RWPE2 (cell line): ENCODE data around the gene KNSTRN.

Source experiments
- ATAC-seq: fragments of 200-7000 bp; cut with Tn5 transposase; 3 replicates; pipeline ENCODE4 v1.9.1; 2021; ENCODE audit warnings: low read depth
- DNase-seq: peaks from one replicate; pipeline ENCODE4 v3.0.0-alpha.2; 2020; ENCODE audit warnings: low spot score
- H3K27ac ChIP-seq: fragments of 450-650 bp; 2 replicates; pipeline ENCODE4 v1.5.1; 2017; ENCODE audit warnings: mild to moderate bottlenecking; ENCODE audit not compliant: poor library complexity, severe bottlenecking
- H3K27me3 ChIP-seq: fragments of 250-450 bp; sonication (Bioruptor Pico); 2 replicates; pipeline ENCODE4 v1.5.1; 2021; ENCODE audit warnings: mild to moderate bottlenecking, moderate library complexity; ENCODE audit not compliant: insufficient read depth, poor library complexity, severe bottlenecking
- H3K36me3 ChIP-seq: fragments of 250-450 bp; sonication (Bioruptor Pico); 2 replicates; pipeline ENCODE4 v1.5.1; 2020; ENCODE audit warnings: low read depth, mild to moderate bottlenecking, moderate library complexity
- H3K4me1 ChIP-seq: fragments of 250-450 bp; sonication (Bioruptor Pico); 2 replicates; pipeline ENCODE4 v1.5.1; 2021; ENCODE audit warnings: mild to moderate bottlenecking, moderate library complexity; ENCODE audit not compliant: insufficient read depth, poor library complexity, severe bottlenecking
- H3K4me3 ChIP-seq: fragments of 250-450 bp; sonication (Bioruptor Pico); 2 replicates; pipeline ENCODE4 v1.5.1; 2021; ENCODE audit warnings: mild to moderate bottlenecking, moderate library complexity; ENCODE audit not compliant: severe bottlenecking
- H3K9me3 ChIP-seq: fragments of 250-450 bp; sonication (Bioruptor Pico); 2 replicates; pipeline ENCODE4 v1.5.1; 2021; ENCODE audit warnings: mild to moderate bottlenecking, moderate library complexity; ENCODE audit not compliant: severe bottlenecking
- TF ChIP-seq, protein P1 (sequence below): fragments of 450-650 bp; IDR thresholded peaks from one replicate; pipeline ENCODE4 v1.5.1; 2017; ENCODE audit warnings: mild to moderate bottlenecking, moderate library complexity; ENCODE audit not compliant: poor library complexity, severe bottlenecking

The KNSTRN gene

DNA sequence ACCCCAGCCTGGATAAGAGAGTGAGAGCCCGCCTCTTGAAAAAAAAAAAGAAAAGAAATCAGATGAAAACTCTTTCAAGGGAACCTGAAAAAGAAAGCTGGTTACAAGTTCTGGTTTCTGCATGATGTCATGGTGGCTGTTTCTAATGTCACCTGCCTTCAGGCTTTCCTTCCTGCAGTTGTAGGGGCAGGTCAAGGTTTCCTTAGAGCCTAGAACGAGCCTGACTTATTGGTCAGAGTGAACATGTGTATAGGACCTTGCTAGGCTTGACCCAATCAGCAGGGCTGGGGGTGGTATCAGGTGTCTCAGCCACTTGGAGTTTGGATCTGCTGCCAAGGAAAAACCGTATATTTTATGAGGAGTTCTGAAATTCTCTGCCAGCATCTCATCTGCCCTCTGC, 26.8 kb downstream of the KNSTRN start:
- DNase-seq (no peak), ATAC-seq (no peak)
- Histone ChIP-seq H3K36me3 (peaks cover 66% of the 10 kb centered on the region), H3K27me3 (no peaks in the 10 kb centered on the region), H3K9me3 (no peaks in the 10 kb centered on the region), H3K4me3 (no peak overlapping the region), H3K27ac (no peak overlapping the region), H3K4me1 (peaks cover 12% of the 10 kb centered on the region)
- TF ChIP-seq, protein P1, sequence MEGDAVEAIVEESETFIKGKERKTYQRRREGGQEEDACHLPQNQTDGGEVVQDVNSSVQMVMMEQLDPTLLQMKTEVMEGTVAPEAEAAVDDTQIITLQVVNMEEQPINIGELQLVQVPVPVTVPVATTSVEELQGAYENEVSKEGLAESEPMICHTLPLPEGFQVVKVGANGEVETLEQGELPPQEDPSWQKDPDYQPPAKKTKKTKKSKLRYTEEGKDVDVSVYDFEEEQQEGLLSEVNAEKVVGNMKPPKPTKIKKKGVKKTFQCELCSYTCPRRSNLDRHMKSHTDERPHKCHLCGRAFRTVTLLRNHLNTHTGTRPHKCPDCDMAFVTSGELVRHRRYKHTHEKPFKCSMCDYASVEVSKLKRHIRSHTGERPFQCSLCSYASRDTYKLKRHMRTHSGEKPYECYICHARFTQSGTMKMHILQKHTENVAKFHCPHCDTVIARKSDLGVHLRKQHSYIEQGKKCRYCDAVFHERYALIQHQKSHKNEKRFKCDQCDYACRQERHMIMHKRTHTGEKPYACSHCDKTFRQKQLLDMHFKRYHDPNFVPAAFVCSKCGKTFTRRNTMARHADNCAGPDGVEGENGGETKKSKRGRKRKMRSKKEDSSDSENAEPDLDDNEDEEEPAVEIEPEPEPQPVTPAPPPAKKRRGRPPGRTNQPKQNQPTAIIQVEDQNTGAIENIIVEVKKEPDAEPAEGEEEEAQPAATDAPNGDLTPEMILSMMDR, result no peak

GRCh38 chr15:40410476-40410875, 28.0 kb downstream of the KNSTRN start:
- ATAC-seq, result no peak
- TF ChIP-seq, protein P1, result no peak

GRCh38 chr15:40412095-40412759, 29.7 kb downstream of the KNSTRN start:
- ATAC-seq (no peak), DNase-seq (no peak)
- no peaks in the 10 kb centered on the region for H3K9me3 ChIP-seq
- no peak overlapping the region for H3K27ac ChIP-seq
- no peaks in the 10 kb centered on the region for H3K27me3 ChIP-seq
- peaks cover 87% of the 10 kb centered on the region for H3K36me3 ChIP-seq
- TF ChIP-seq, protein P1, result no peak
- no peak overlapping the region for H3K4me3 ChIP-seq
- H3K4me1 ChIP-seq, result no peaks in the 10 kb centered on the region

More at GRCh38 chr15:40410476-40410875, 28.0 kb downstream of the KNSTRN start:
- no peak for DNase-seq
- H3K4me3 ChIP-seq, result no peak overlapping the region
- H3K27ac ChIP-seq, result no peak overlapping the region
- H3K36me3 ChIP-seq, result peaks cover 77% of the 10 kb centered on the region
- peaks cover 4% of the 10 kb centered on the region for H3K4me1 ChIP-seq
- H3K9me3 ChIP-seq, result no peaks in the 10 kb centered on the region
- no peaks in the 10 kb centered on the region for H3K27me3 ChIP-seq

GRCh38 chr15:40413036-40413435, 30.5 kb downstream of the KNSTRN start:
- no peak for DNase-seq
- no peak overlapping the region for H3K4me3 ChIP-seq
- no peak overlapping the region for H3K27ac ChIP-seq
- no peak for ATAC-seq
- no peaks in the 10 kb centered on the region for H3K27me3 ChIP-seq
- peaks cover 85% of the 10 kb centered on the region for H3K36me3 ChIP-seq
- no peaks in the 10 kb centered on the region for H3K4me1 ChIP-seq
- TF ChIP-seq, protein P1, result no peak
- no peaks in the 10 kb centered on the region for H3K9me3 ChIP-seq

- H3K27me3 ChIP-seq, result no peaks in the 10 kb centered on the region
- H3K4me3 ChIP-seq, result no peak overlapping the region
- no peaks in the 10 kb centered on the region for H3K9me3 ChIP-seq
- no peaks in the 10 kb centered on the region for H3K4me1 ChIP-seq
- no peak overlapping the region for H3K27ac ChIP-seq
- DNase-seq (no peak), ATAC-seq (no peak)
- TF ChIP-seq, protein P1, result no peak
- peaks cover 88% of the 10 kb centered on the region for H3K36me3 ChIP-seq
Observed at GRCh38 chr15:40414816-40415215, 32.3 kb downstream of the KNSTRN start.
